GM18511 (cell line): ENCODE measurements around the gene USP4.
"Not testable (repeated sequence)": the region's sequence is repeated elsewhere in the genome, so short reads cannot be mapped to it uniquely, and the experiment has no call there.

Experiments used
- ATAC-seq: cut with Tn5 transposase; IDR thresholded peaks from one replicate; pipeline ENCODE4 v1.9.1; 2021; ENCODE audit warnings: mild to moderate bottlenecking, moderate library complexity; ENCODE audit not compliant: unreplicated experiment

USP4 gene

DNA sequence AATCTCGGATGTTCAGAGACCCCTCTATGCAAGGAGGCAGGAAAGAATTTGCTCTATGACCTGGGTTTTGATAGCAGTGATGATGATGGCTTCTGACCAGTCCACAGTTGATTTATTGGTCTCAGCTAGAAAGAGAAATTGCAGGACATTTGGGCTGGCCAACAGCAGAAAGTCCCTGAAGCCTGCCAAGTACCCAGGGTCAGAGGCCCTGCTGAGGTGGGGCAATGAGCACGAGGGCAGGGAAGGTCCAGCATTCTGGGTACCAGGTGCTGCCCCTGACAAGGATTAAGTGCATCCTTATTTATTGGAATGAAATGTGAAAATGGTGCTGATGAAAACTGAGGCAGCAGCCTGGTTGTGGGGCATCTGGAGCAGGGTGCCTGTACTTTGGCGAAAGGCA lies 82.7 kb downstream of the USP4 start:
- no peak for ATAC-seq

DNA sequence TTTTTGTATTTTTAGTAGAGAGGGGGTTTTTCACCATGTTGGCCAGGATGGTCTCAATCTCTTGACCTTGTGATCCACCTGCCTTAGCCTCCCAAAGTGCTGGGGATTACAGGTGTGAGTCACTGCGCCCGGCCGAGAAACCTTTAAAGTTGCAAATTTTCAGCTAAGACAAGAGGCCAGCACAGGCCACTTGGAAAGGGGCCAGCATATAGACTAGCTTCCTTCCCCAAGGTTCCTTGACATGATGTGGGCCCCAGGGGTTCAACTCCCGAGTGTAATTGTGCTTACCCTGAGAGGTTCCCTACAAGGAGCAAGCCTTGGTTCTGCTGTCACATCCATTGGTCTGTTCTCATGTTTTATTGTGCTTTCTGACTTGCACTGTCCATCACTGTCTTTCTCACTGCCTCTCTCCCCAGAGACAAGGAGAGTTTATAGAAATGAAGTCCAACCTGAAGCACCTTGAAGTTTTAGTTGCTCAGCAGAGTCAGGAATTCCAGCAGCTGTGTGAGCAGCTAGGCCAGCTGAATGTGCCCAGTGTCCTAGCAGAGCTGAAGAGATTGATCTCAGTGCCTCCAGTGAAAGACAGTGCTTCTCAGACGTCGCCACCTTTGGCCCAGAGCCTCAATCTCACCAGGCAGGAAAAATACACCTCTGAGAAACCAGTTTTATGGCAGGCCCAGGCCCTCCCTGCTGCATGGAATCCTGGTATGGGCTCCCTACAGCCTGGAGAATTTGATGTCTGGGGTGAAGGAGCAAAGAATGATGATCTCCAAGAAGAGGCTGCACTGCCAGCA lies 83.9 kb downstream of the USP4 start:
- ATAC-seq: no peak

DNA sequence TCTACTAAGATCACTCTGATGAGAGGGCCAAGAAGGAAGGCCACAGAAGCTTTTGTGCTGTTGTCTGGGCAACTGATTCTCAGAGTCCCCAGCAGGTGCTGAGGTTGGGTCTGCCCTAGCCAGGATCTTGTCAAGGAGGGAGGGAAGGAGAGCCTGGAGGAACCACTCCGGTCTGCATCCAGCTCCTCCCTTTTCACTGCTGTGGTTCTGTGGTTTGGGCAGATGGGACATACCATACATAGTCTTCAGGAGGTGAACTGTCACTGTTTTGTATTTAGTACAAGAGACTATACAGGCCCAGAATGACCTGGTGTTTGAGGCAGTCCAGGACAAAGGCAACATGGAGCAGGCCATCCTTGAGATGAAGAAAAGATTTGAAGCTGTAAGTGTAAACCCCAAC lies 84.7 kb downstream of the USP4 start:
- no peak for ATAC-seq

DNA sequence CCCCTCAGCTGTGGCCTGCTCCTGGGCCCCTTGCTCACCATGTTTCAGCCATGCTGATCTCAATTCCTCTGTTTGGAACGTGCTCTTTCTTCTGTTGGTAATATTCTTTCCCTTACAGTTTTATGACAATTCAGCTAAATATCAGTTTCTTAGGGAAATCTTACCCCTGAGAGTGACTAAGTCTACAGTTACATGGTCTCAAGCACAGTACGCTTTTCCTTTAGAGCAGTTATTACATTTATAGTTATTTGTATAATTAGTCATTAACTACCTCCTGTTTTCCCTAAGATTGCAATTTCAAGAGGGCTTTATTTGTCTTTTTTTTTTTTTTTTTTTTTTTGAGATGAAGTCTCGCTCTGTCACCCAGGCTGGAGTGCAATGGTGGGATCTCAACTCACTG lies 86.3 kb downstream of the USP4 start:
- ATAC-seq: no peak

DNA sequence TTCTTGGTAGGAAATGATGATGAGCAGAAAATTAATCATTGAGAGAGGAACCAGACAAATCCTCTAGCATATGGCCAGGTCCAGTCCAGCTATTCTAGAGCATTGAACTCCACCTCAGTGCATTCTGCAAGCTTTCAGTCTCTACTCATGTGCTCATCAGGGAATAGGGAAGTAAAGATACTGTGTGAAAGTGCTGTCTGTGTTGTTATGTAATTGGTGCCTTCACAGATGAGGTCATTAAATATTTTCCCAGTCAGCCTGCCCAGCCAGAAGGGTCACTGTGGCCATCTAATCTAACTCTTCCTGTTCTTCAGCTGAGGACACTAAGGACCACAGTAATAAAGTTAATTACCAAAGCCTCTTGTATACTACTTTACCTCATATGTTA lies 91.0 kb downstream of the USP4 start:
- ATAC-seq: no peak

DNA sequence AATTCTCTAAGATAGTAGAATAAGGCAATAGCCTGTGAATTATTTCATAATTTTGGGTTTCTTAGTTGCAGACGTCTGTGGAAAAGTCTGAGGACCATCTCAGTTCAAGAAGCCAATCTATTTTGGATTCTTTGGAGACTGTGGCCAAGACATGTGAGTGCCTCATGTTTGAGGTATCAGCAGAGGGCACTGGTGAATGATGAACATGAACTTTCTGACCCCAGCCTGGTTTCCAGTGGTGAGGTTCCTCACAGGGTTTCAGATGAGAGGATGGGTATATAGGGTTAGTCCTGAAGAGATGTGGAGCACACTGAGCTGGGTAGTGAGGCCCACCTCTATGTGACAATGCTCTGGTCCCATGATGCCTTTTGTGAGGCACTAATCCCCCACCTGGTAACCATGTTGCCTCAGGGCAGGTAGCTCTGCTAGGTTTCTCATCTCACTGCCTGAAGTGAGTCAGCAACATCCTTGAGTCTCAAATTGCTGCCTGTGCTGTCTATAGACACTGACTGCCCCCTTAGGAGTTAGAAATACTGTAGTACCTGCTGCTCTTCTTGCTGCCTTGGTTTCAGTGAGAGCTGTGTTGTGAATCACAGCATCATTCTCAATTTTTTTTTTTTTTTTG lies 95.2 kb downstream of the USP4 start:
- ATAC-seq: no peak

DNA sequence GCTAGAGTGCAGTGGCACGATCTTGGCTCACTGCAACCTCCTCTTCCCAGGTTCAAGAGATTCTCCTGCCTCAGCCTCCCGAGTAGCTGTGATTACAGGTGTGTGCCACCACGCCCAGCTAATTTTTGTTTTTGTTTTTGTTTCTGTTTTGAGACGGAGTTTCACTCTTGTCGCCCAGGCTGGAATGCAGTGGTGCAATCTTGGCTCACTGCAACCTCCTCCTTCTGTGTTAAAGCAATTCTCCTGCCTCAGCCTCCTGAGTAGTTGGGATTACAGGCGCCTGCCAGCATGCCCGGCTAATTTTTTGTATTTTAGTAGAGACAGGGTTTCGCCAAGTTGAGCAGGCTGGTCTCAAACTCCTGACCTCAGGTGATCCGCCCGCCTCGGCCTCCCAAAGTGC lies 99.8 kb downstream of the USP4 start:
- not testable (repeated sequence) for ATAC-seq

DNA sequence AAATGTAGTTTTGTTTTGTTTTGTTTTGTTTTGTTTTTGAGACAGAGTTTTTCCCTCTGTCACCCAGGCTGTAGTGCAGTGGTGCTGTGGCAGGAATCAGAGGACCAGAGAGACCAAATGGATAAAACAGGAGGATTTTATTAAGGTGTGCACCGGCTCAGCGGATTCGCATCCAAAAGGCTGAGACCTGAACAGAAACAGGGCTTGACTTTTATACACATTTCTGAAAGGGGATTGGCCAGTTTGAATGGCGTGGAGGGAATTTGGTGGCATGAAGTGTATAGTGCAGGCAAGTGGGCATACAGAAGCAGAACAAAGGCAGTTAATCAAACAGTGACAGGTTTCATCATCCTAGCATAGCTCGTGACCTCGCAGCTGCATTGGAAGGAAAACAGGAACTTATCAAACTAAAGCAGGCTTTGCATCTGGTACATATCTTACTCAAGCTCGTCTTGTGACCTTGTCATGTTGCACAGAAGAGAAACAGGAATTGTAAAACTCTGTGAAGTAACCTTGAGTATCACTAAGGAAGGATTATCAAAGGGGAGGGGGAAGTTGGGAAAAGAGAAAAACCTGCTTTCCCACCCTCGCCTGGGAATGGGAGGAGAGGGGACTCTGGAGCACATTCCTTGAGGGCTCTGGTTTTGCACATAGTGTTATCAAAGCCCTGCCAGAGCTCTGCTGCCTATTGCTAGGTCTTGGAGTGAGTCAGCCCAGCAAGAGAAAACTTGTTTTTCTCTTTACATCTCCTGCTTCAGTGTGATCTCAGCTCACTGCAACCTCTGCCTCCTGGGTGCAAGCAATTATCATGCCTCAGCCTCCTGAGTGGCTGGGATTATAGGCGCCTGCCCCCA lies 101.4 kb downstream of the USP4 start:
- no peak for ATAC-seq

DNA sequence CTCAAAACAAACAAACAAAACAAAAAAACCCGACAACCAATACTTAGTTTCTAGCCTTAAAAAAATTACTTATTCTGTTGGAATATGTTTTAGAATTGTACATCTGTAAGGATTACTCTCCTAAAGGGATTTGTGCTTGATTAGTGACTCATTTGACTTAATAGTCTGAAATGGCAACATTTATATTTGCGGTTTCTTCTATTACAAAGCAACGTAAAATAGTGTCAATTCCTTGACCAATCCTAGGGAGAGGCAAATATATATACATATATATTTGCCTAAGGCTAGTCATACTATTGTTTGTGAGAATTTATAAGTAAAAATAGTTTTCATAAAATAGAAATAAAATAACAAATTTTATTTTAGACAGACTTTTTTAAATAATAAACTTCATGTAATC lies 102.5 kb downstream of the USP4 start:
- no peak for ATAC-seq

DNA sequence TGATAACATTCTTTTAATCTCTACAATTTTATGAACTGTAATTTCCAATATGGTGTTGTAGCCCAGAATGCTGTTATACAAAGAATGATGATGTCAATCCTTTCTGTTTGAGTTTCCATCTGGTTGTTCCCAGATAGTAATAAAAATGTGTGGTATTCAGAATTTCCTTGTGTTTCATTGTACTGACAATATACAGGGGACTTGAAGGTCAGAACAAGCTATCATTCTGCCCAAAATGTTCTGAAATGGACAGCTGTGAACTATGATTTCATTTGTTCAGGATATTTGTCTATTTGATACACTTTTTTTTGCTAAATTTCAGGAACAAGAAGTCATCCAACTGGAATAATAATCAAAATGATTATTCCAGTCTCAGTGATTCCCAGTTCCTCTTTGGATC lies 103.6 kb downstream of the USP4 start:
- no peak for ATAC-seq

DNA sequence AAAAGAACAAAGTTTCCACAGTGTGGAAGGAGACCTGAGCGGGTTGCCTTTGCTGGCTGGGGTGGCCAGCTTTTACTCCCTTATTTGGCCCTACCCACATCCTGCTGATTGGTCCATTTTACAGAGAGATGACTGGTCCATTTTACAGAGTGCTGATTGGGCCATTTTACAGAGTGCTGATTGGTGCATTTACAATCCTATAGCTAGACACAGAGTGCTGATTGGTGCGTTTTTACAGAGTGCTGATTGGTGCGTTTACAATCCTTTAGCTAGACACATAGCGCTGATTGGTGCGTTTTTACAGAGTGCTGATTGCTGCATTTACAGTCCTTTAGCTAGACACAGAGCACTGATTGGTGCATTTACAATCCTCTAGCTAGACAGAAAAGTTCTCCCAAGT lies 111.0 kb downstream of the USP4 start:
- ATAC-seq: not testable (repeated sequence)
